ENCODE results near the gene MAP7.

The MAP7 gene

DNA sequence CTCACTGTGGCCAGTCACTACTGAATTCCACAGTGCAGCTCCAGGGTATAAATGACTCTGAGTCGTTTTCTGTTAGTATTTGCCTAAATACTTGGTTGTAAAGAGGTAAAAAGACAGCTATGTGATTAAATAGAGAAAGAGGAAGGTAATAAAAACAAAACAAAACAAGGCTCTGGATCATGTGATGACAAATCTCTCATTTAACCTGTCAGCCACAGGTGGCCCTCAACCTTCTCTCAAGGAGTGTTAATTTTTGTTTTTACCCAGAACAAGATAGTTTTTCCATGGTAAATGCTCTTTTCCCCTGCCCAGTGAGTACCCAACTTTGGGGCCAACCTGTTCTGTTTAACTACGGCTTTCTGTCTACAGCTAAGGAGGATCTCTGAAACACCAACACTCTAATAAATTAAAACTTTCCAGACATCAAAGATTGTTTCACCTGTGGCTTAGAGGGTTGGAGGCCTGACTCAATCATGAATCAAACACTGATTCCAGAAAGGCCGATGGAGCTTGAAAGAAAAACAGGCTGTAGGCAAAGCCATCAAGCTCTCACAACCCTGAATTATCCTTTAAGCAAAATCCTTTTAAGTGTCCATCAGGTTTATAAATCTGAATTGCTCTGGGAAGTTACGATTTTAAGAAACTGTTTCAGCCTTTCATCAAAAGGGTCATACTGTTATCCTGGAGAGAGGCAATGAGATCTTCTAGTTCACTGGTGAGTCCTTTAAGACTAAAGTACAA lies 179.1 kb downstream of the MAP7 start:
- no peak for DNase-seq

DNA sequence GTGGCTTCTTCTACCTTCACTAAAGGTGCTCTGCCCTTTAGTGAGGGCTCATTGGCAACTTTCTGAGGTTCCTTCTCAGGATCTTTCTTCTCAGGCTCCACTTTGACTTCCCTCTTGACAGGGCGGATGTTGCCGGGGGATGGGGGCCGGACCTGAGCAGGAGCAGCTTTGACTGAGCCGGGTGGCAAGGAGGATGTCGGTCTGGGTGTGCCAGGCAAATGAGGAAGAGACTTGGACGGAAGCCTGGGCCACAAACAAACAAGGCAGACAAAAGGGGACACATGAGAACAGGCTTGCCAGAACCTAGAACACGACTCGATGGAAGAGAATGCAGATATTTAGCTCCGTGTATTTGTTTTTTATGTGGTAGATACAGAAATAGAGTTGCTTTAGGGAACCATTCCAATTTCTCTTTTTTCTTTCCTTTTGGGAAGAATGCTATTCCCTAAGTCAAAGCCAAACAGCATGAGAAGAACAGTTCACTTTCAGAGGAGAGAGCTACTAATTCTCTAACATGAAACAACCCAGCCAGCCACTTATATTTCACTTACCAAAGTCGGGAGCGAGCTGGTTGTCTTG lies 184.4 kb downstream of the MAP7 start:
- DNase-seq: peak; percentile 11

DNA sequence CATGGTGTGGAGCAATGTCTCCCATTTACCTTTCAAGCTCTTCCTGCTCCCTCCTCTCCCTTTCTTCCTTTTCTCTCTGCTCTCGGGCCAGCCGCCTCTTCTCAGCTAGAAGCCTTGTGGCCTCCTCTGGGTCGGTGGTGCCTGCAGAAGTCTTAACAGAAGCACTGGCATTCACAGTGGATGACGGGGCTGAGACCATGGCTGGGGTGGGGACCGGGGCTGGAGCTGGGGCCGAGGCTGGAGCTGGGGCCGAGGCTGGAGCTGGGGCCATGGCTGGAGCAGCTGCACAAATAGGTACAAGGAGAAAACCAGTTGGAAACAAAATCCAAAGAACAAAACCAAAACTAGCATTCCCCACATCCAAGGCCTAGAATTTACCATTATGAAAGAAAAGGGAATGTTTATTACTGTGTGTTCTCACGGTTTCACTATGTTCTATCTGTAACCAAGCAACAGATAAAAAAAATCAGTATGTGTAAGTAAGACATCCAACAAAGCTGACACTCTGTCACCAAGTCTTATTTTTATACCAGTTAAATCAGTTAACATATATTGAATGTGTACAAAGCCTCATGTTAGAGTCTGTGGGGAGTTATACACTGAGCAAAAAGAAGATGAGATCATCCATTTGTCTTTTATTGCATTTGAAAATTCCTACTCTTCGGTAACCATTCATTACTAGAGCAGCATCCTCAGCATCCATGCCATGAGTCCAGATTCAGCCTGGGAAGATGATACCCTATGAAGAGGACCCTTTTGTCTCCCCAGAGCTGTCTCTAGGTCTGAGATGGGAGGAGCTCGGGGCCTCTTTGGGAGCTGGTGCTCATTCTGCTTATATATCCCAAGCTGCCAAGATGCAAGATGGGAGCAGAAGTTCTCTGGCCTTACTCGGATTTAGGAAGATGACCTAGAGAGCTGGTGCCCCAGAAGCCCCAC lies 187.5 kb downstream of the MAP7 start:
- no peak for DNase-seq

DNA sequence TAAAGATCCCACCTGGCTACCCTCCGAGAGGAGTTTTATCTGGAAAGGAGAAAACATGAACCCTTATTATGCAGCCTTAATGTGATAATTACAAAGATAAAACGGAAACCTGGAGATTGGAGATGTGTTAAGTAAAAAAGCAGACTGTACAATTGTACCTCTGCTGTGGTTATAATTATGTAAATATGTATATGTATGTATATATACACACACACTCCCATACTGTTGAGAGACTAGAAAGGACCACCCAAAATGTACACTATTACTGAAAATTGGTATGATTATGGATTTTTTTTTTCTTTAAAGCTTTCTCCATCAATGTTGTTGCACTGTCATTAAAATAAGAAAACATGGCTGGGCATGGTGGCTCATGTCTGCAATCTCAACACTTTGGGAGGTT lies 188.4 kb downstream of the MAP7 start:
- no peak for DNase-seq

- no peak for DNase-seq
Observed at GRCh38 chr6:136360783-136361182, 189.4 kb downstream of the MAP7 start.

DNA sequence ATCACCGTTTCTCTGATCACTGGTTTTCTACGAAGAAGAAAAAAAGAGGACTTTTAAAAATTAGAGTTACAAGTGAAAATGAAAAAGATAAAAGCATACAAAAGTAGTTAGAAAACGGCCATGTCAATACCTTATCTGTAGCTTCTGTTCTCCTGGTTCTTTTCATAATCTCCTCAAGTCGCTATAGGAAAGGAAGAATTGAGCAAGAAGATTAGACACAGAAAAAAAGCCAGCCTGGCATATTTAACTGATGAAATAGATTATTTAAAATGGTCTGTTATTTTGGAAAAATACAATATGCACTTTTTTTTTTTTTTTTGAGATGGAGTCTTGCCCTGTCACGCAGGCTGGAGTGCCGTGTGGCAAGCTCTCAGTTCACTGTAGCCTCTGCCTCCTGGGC lies 190.4 kb downstream of the MAP7 start:
- DNase-seq: no peak

- no peak for DNase-seq
Observed at GRCh38 chr6:136351518-136352110, 198.6 kb downstream of the MAP7 start.

DNA sequence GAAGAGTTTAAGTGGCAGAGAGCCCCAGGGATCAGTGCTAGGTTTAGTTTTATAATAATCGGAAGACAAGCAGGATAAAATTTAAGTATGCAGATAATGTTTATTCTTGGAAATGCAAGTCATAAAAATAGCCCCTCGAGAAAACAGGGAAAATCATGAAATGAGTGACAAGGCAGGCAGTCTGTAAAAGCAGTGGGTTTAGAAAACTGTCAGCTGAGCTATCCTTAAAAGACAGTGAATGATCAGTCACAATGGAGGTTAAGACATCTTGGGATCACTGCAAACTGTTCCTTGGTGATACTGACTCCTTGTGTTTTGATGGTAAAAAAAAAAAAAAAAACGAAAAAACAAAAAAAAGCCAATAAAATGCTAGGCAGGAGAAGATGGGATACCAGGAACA lies 199.3 kb downstream of the MAP7 start:
- DNase-seq: no peak

GRCh38 chr6:136347847-136348246 lies 202.4 kb downstream of the MAP7 start:
- no peak for DNase-seq

- DNase-seq: no peak
Observed at GRCh38 chr6:136345145-136345544, 205.1 kb downstream of the MAP7 start.

DNA sequence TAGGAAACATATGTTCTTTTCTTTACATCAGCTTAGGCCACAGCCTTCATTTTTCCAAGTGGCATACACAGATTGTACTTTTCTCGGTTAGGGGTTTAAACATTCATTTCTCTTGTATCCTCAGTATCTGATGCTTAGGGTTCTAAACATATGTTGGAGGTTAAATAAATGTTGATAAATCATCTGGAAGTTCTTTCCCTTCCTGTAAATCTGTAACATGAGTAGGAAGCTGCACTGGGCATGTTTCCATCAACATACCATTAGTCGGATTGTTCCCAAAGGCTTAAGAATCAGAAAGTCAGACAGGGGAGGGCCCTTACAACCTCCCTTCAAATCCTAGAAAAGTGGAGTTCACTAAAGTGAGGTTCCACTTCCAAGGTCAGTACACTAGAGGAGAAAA lies 205.8 kb downstream of the MAP7 start:
- no peak for DNase-seq

DNA sequence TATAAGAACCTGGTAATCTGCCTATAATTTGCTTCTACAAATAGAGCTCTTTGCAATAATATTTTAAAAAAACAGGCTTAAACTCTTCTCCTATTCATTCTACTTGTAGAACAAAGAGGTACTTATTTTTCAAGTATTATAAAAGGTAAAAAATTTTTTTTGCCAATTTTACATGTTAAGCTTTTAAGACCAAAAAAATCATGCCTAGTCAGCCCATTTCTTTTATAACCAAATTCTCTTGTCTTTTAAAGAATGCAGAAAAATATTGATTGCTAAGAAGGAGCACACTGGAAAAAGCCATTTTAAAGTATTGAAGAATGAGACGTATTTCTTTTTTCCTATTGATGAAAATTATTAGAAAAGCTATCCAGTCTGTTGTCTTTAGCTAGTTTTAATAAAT lies 206.5 kb downstream of the MAP7 start:
- DNase-seq: no peak

DNA sequence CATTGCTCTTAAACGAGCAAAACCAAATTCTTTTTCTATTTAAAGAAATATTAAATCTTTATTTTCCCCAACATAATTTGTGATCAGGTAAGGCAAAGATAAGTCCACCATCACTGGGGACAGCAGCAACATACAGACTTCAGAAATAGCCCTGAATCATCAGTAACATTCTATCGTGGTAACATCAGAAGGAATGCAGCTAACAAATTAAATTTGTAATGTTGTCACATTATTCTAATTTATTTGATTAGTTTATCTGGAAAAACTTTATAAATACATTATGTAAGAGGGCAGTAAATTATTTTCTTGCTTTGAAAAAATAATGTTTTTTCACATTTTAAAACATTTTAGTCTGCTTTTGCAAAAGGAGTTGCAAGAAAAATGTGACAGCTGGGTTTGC lies 206.9 kb downstream of the MAP7 start:
- DNase-seq: no peak

- DNase-seq: no peak
Observed at GRCh38 chr6:136341967-136342366, 208.3 kb downstream of the MAP7 start.

DNA sequence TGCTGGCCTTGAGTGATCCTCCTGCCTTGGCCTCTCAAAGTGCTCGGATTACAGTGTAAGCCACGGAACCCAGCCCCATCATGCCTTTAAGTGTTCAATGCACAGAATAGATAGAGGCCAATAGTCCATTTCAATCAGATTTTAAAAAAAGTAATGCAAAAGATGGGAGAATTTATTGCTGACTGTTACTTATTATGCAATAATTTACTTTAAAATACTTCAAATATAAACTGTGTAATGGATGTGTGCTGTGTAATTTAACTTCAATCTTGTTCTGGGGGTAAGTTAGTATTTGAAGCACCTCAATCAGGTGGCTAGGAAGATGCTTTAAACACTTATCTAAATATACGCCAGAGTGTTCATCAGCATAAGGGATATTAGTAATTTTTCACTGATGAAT lies 208.9 kb downstream of the MAP7 start:
- no peak for DNase-seq

DNA sequence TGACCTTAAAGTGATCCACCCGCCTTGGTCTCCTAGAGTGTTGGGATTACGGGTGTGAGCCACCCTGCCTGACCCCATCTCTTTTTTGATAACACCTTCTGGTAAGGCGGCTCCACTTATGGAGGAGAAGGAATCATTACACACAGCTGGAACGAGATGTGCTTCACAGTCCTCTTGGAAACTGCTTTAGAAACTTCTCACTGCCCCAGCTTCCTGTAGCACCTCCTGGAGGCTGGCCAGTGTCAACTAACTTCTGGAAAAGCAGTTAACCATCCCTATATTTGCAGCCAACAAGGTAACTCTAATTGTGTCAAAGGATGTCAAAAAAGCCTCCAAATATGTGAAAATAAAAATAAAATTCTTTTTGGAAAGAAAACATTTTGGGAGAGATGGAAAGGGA lies 211.7 kb downstream of the MAP7 start:
- no peak for DNase-seq

GRCh38 chr6:136337606-136338005 lies 212.6 kb downstream of the MAP7 start:
- no peak for DNase-seq

GRCh38 chr6:136337121-136337520 lies 213.1 kb downstream of the MAP7 start:
- no peak for DNase-seq

DNA sequence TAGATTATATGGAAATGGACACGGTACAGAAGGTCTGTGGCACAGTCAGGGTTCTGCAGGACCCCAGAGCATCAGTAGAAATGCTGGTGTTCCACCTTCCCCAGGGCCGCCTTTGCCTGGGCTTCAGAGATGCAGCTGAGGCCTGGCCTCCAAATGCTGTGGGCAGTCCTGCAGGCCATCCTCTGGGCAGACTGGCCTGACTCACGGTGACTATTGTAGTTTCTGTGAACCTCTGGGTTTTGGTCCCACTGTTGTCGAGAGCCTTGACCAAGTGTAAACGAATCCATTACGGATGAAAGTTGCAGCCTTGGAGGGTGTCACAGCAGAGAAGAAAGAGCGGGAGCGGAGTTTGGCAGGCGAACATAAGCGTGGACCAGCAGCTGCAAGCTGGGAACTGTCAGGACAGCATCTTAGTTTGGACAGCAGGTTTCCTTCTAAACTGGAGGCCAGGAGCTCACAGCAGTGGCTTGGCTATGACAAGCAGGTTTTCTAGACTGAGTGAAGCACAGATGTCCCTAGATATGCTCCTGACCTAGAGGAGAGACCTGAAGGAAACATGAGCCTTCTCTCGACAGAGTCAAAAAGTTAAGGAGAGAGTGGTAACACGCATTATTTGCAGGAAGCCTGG lies 214.4 kb downstream of the MAP7 start:
- DNase-seq: no peak

DNA sequence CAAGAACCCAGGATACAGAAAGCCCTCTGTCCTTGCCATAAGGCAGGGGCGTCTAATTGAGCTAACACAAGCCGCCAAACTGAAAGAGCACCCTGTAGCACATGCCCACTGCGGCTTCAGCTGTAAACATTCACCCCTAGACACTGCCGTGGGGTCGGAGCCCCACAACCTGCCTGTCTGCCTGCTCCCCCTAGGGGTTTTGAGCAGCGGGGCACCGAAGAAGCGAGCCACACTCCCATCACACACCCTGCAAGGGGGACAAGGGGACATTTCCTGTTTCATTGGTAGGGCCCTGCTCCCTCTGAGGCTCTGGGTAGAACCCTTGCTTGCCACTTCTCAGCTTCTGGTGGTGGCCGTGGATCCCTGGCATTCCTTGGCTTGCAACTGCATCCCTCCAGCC lies 215.4 kb downstream of the MAP7 start:
- DNase-seq: no peak

- DNase-seq: no peak
Observed at GRCh38 chr6:136334465-136334846, 215.8 kb downstream of the MAP7 start.

GRCh38 chr6:136333824-136334464 lies 216.3 kb downstream of the MAP7 start:
- no peak for DNase-seq

GRCh38 chr6:136331461-136331860 lies 218.8 kb downstream of the MAP7 start:
- DNase-seq: no peak

Measured in stimulated activated CD4-positive, alpha-beta T cell treated with anti-CD3 and anti-CD28 coated beads, Interleukin-4, amount 100 ng/mL, for 24 hours (primary cell).